Left kidney (tissue), 2 donors: ENCODE data around the gene LSM2. TPM values are rescaled to one million over a fixed set of nuclear protein-coding genes. Genes with fewer than 3 reads are reported as not detected.

Experiments used
- DNase-seq: peaks from one replicate; pipeline ENCODE4 v3.0.0-alpha.2; 2013
- polyA plus RNA-seq: library from polyadenylated mRNA; unstranded; fragments of 120-200 nt; gene quantifications from one replicate; pipeline ENCODE4 v1.2.1, GENCODE V29; 2013; ENCODE audit not compliant: insufficient read length

The LSM2 gene
- polyA plus RNA-seq, 1 donor = 71.7 TPM

GRCh38 chr6:31760790-31761189 lies 46.0 kb downstream of the LSM2 start:
- no peak for DNase-seq

GRCh38 chr6:31758281-31758680 lies 48.5 kb downstream of the LSM2 start:
- no peak for DNase-seq

- DNase-seq = no peak
Observed at GRCh38 chr6:31752739-31753319, 53.9 kb downstream of the LSM2 start.

- no peak for DNase-seq
Observed at GRCh38 chr6:31750411-31751022, 56.2 kb downstream of the LSM2 start.

- no peak for DNase-seq
Observed at GRCh38 chr6:31749301-31750036, 57.3 kb downstream of the LSM2 start.

Other genes with a start within 250 kb of the LSM2 start
- gene LTA, start 234.7 kb downstream of the LSM2 start, polyA plus RNA-seq = 0.40 TPM
- 0.17 TPM for gene TNF, start 231.4 kb downstream of the LSM2 start, polyA plus RNA-seq
- 0.91 TPM for gene LTB, start 224.5 kb downstream of the LSM2 start, polyA plus RNA-seq
- 2.6 TPM for gene LST1, start 220.7 kb downstream of the LSM2 start, polyA plus RNA-seq
- not detected for gene NCR3, start 214.0 kb downstream of the LSM2 start, polyA plus RNA-seq
- gene AIF1, start 191.7 kb downstream of the LSM2 start, polyA plus RNA-seq = 60.5 TPM
- 184 TPM for gene PRRC2A, start 186.3 kb downstream of the LSM2 start, polyA plus RNA-seq
- gene BAG6, start 154.3 kb downstream of the LSM2 start, polyA plus RNA-seq = 242 TPM
- 95.0 TPM for gene APOM, start 151.1 kb downstream of the LSM2 start, polyA plus RNA-seq
- 18.2 TPM for gene C6orf47, start 146.2 kb downstream of the LSM2 start, polyA plus RNA-seq
- 27.5 TPM for gene GPANK1, start 142.0 kb downstream of the LSM2 start, polyA plus RNA-seq
- 237 TPM for gene CSNK2B, start 140.9 kb downstream of the LSM2 start, polyA plus RNA-seq
- 31.1 TPM for gene LY6G5B, start 137.0 kb downstream of the LSM2 start, polyA plus RNA-seq
- 2.7 TPM for gene LY6G5C, start 125.9 kb downstream of the LSM2 start, polyA plus RNA-seq
- gene ABHD16A, start 103.6 kb downstream of the LSM2 start, polyA plus RNA-seq = 60.7 TPM
- 0.32 TPM for gene LY6G6F, start 100.1 kb downstream of the LSM2 start, polyA plus RNA-seq
- not detected for gene LY6G6D, start 91.6 kb downstream of the LSM2 start, polyA plus RNA-seq
- 1.1 TPM for gene LY6G6C, start 85.2 kb downstream of the LSM2 start, polyA plus RNA-seq
- gene MPIG6B, start 83.6 kb downstream of the LSM2 start, polyA plus RNA-seq = 1.7 TPM
- gene DDAH2, start 77.7 kb downstream of the LSM2 start, polyA plus RNA-seq = 148 TPM
- gene CLIC1, start 70.4 kb downstream of the LSM2 start, polyA plus RNA-seq = 268 TPM
- 62.2 TPM for gene MSH5, start 67.0 kb downstream of the LSM2 start, polyA plus RNA-seq
- 16.0 TPM for gene SAPCD1, start 44.3 kb downstream of the LSM2 start, polyA plus RNA-seq
- 8.5 TPM for gene VWA7, start 29.6 kb downstream of the LSM2 start, polyA plus RNA-seq
- gene VARS1, start 11.2 kb downstream of the LSM2 start, polyA plus RNA-seq = 69.7 TPM
- 3.8 TPM for gene HSPA1L, start 8.3 kb upstream of the LSM2 start, polyA plus RNA-seq
- gene HSPA1A, start 8.6 kb upstream of the LSM2 start, polyA plus RNA-seq = 72.3 TPM
- 112 TPM for gene HSPA1B, start 20.8 kb upstream of the LSM2 start, polyA plus RNA-seq
- gene NEU1, start 55.9 kb upstream of the LSM2 start, polyA plus RNA-seq = 66.3 TPM
- gene SLC44A4, start 72.0 kb upstream of the LSM2 start, polyA plus RNA-seq = 52.6 TPM
- 84.3 TPM for gene EHMT2, start 90.7 kb upstream of the LSM2 start, polyA plus RNA-seq
- 23.1 TPM for gene ZBTB12, start 95.1 kb upstream of the LSM2 start, polyA plus RNA-seq
- gene C2, start 120.8 kb upstream of the LSM2 start, polyA plus RNA-seq = 3.9 TPM
- gene CFB, start 139.1 kb upstream of the LSM2 start, polyA plus RNA-seq = 10.7 TPM
- gene NELFE, start 152.0 kb upstream of the LSM2 start, polyA plus RNA-seq = 89.9 TPM
- gene SKIC2, start 152.2 kb upstream of the LSM2 start, polyA plus RNA-seq = 60.8 TPM
- gene DXO, start 165.2 kb upstream of the LSM2 start, polyA plus RNA-seq = 29.4 TPM
- gene C4A, start 175.1 kb upstream of the LSM2 start, polyA plus RNA-seq = 17.0 TPM
- 22.3 TPM for gene C4B, start 207.8 kb upstream of the LSM2 start, polyA plus RNA-seq
- 0.55 TPM for gene CYP21A2, start 231.4 kb upstream of the LSM2 start, polyA plus RNA-seq